WTC11 (cell line): ENCODE measurements around the gene ST13.

Experiments
- CBFB ChIP-seq: sonication (generic); formaldehyde crosslinking; IDR thresholded peaks from 2 replicates; pipeline ENCODE4 v1.8.1; 2022; ENCODE audit warnings: mild to moderate bottlenecking, low read depth, missing genetic modification reagents
- CREB1 ChIP-seq: sonication (generic); formaldehyde crosslinking; IDR thresholded peaks from 2 replicates; pipeline ENCODE4 v1.8.0; 2023; ENCODE audit warnings: mild to moderate bottlenecking, missing genetic modification reagents
- CREM ChIP-seq: sonication (generic); formaldehyde crosslinking; IDR thresholded peaks from 2 replicates; pipeline ENCODE4 v1.8.1; 2022; ENCODE audit warnings: mild to moderate bottlenecking, missing genetic modification reagents, moderate library complexity
- ZNF671 ChIP-seq: fragments of 250-450 bp; sonication (Bioruptor Pico); IDR thresholded peaks from 2 replicates; pipeline ENCODE4 v1.8.0; 2021; ENCODE audit warnings: mild to moderate bottlenecking
- TF ChIP-seq, protein P1 (sequence below): fragments of 200-600 bp; IDR thresholded peaks from 2 replicates; pipeline ENCODE4 v1.8.0; 2022; ENCODE audit warnings: antibody characterized with exemption
- TF ChIP-seq, protein P2 (sequence below): sonication (generic); formaldehyde crosslinking; IDR thresholded peaks from 2 replicates; pipeline ENCODE4 v1.8.1; 2022; ENCODE audit warnings: mild to moderate bottlenecking, missing genetic modification reagents, moderate library complexity, borderline replicate concordance

DNA sequence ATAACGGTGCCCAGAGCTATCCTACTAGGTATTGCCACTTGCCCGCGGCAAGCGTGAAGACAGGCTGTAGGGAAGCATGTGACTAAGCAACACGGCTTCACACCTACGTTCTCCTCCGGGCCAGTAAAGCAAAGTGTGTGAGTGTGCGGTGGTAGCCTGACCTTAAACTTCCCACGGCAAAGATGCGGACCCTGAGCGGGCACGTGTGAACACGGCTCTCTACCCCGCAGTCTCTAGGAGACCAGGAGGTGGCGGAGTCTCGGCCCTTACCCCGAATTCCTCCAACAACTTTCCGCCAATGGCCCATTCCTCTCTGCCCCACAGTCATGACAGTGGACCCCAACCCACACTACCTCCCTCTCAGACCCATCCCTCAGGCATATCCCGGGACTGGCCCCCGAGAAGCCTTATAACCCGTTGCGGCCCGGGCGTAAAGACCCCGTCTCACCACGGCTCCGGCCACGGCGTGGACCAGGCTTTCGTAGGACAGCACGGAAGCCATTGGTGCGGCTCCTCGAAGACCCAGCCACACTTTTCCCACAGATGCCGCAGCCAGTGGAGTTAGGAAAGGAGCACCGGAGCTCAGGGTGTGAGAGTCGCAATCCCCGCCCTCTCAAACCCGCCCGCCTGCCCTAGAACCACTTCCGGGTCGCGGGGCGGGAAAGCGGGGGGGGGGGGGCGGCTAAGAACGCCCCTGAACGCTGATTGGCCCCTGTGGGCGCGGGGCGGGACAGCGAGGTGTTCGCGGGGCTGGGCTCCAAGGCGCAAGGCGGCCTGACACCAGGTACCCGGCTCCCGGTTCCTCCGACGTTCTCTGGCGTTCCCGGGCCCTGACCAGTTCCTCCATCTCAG lies 37.5 kb downstream of the ST13 start, which contains the start of gene SLC25A17:
- TF ChIP-seq CREB1 (CRISPR knock-in tag) (no peak), CREM (CRISPR knock-in tag) (no peak), ZNF671 (CRISPR knock-in tag) (no peak), CBFB (CRISPR knock-in tag) (no peak)
- TF ChIP-seq, protein P1, sequence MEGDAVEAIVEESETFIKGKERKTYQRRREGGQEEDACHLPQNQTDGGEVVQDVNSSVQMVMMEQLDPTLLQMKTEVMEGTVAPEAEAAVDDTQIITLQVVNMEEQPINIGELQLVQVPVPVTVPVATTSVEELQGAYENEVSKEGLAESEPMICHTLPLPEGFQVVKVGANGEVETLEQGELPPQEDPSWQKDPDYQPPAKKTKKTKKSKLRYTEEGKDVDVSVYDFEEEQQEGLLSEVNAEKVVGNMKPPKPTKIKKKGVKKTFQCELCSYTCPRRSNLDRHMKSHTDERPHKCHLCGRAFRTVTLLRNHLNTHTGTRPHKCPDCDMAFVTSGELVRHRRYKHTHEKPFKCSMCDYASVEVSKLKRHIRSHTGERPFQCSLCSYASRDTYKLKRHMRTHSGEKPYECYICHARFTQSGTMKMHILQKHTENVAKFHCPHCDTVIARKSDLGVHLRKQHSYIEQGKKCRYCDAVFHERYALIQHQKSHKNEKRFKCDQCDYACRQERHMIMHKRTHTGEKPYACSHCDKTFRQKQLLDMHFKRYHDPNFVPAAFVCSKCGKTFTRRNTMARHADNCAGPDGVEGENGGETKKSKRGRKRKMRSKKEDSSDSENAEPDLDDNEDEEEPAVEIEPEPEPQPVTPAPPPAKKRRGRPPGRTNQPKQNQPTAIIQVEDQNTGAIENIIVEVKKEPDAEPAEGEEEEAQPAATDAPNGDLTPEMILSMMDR: no peak
- TF ChIP-seq, protein P2, sequence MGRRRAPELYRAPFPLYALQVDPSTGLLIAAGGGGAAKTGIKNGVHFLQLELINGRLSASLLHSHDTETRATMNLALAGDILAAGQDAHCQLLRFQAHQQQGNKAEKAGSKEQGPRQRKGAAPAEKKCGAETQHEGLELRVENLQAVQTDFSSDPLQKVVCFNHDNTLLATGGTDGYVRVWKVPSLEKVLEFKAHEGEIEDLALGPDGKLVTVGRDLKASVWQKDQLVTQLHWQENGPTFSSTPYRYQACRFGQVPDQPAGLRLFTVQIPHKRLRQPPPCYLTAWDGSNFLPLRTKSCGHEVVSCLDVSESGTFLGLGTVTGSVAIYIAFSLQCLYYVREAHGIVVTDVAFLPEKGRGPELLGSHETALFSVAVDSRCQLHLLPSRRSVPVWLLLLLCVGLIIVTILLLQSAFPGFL (CRISPR knock-in tag): no peak
